Neural crest cell (in vitro differentiated cells): ENCODE data around the gene SBK1. TPM values are rescaled to one million over a fixed set of nuclear protein-coding genes. Genes with fewer than 3 reads are reported as not detected.
A peak's percentile ranks its signal among the peaks of the same experiment; 100 is the strongest.

Experiments
- DNase-seq: peaks from one replicate; pipeline ENCODE4 v3.0.0; 2021; ENCODE audit warnings: low read depth, mixed read lengths, low spot score
- H3K27ac Mint-ChIP-seq: one replicate; pipeline ENCODE4 v1.8.0; 2021; ENCODE audit warnings: mild to moderate bottlenecking, mixed read lengths; ENCODE audit not compliant: unreplicated experiment
- H3K27me3 Mint-ChIP-seq: 2 replicates; pipeline ENCODE4 v1.8.0; 2021; ENCODE audit warnings: low read depth, mild to moderate bottlenecking, mixed read lengths
- H3K36me3 Mint-ChIP-seq: 2 replicates; pipeline ENCODE4 v1.8.0; 2021; ENCODE audit warnings: low read depth, mild to moderate bottlenecking, mixed read lengths
- H3K4me1 Mint-ChIP-seq: 2 replicates; pipeline ENCODE4 v1.8.0; 2021; ENCODE audit warnings: mixed read lengths
- H3K4me3 Mint-ChIP-seq: one replicate; pipeline ENCODE4 v1.8.0; 2021; ENCODE audit warnings: mild to moderate bottlenecking, mixed read lengths
- H3K9me3 Mint-ChIP-seq: 2 replicates; pipeline ENCODE4 v1.8.0; 2021; ENCODE audit warnings: mixed read lengths
- CTCF ChIP-seq: fragments of 200-600 bp; sonication (generic); conservative IDR thresholded peaks from 2 replicates; pipeline ENCODE4 v1.5.0; 2021; ENCODE audit warnings: antibody characterized with exemption, mild to moderate bottlenecking
- total RNA-seq: library from RNA; stranded (reverse); gene quantifications from 2 replicates; pipeline ENCODE4 v1.2.1, GENCODE V29; 2021

SBK1 gene
- total RNA-seq, 1 donor from 2014 or later, result 79.0 TPM

DNA sequence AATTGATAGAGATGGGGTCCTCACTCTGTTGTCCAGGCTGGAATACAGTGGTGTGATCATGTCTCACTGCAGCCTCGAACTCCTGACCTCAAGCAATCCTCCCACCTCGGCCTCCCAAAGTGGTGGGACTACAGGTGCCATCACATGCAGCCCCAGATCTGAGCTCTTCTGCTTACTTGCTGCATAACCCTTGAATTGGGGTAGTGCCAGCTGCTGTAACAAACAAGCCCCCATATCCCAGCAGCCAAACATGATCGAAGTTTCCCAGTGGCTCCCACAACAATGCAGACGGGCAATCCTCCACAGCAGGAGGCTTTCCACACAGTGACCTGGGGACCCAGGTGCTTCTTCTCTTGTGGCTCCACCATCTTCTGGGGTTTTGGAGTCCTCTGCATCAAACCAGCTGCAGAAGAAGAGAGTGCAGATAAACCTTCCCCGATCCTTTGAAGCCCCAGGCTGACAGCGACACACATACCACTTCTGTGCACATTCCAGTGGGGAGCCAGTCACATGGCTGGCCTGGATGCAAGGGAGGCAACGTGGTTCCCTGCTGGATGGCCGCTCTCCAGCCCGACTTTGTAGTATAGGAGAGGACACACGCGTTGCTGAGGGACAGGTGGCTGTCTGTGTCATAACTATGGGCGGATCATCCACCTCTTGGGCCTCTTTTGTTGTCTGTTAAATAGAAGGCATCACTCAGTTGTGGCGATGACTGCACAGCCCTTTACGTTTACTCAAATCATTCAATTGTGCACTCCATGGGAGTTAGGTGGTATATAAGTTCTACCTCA is 16.7 kb downstream of the SBK1 start:
- H3K27ac Mint-ChIP-seq, result peak overlapping the region; percentile 60
- TF ChIP-seq CTCF, result no peak
- H3K4me3 Mint-ChIP-seq, result no peak overlapping the region
- H3K36me3 Mint-ChIP-seq, result peaks cover 12% of the 10 kb centered on the region
- no peak for DNase-seq
- H3K9me3 Mint-ChIP-seq, result no peaks in the 10 kb centered on the region
- H3K4me1 Mint-ChIP-seq, result no peaks in the 10 kb centered on the region
- H3K27me3 Mint-ChIP-seq, result no peaks in the 10 kb centered on the region

- TF ChIP-seq CTCF, result no peak
- peaks cover 12% of the 10 kb centered on the region for H3K36me3 Mint-ChIP-seq
Measured at GRCh38 chr16:28309811-28310311, 17.5 kb downstream of the SBK1 start.

DNA sequence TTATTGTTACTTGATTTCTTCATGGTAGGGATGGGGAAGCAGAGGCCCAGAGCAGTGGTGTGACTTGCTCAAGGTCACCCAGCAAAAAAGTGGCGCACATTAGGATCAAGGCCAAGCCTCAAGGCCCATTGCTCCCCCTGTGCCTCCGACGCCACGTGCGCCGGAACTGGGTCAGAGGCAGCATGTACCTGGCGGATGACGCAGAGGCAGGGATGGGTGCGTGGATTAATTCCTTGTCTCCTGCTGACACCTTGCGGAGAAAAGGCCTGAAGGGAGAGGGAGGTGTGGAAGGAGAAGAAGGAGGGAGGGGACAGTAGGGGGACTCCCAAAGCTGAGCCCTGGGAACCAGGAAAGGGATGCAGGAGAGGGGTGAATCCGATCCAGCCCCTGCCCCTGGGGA is 18.5 kb downstream of the SBK1 start:
- no peaks in the 10 kb centered on the region for H3K9me3 Mint-ChIP-seq
- no peak for DNase-seq
- H3K27me3 Mint-ChIP-seq, result no peaks in the 10 kb centered on the region
- no peak for TF ChIP-seq CTCF
- peak overlapping the region; percentile 75 for H3K27ac Mint-ChIP-seq
- no peaks in the 10 kb centered on the region for H3K4me1 Mint-ChIP-seq
- H3K4me3 Mint-ChIP-seq, result no peak overlapping the region
- H3K36me3 Mint-ChIP-seq, result peaks cover 9% of the 10 kb centered on the region

More at GRCh38 chr16:28309811-28310311, 17.5 kb downstream of the SBK1 start:
- no peaks in the 10 kb centered on the region for H3K27me3 Mint-ChIP-seq
- H3K27ac Mint-ChIP-seq, result no peak overlapping the region
- DNase-seq, result no peak
- H3K9me3 Mint-ChIP-seq, result no peaks in the 10 kb centered on the region
- H3K4me3 Mint-ChIP-seq, result no peak overlapping the region
- no peaks in the 10 kb centered on the region for H3K4me1 Mint-ChIP-seq

DNA sequence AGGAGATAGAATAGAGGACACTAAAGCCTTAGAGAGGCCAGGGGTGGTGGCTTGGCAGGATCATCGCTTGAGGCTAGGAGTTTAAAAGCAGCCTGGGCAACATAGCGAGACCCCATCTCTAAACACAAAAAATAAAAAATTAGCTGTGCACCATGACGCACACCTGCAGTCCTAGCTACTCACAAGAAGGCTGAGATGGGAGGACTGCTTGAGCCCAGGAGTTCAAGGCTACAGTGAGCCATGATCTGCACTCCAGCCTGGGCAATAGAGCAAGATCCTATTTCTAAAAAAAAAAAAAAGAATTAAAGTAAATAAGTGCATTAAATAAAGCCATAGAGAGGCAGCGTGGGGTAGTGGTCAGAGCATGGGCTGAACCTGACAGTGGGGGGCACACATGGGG is 19.1 kb downstream of the SBK1 start:
- DNase-seq, result no peak
- Mint-ChIP-seq H3K27me3 (no peaks in the 10 kb centered on the region), H3K36me3 (peaks cover 7% of the 10 kb centered on the region), H3K9me3 (no peaks in the 10 kb centered on the region), H3K4me1 (no peaks in the 10 kb centered on the region), H3K27ac (no peak overlapping the region), H3K4me3 (no peak overlapping the region)
- no peak for TF ChIP-seq CTCF

DNA sequence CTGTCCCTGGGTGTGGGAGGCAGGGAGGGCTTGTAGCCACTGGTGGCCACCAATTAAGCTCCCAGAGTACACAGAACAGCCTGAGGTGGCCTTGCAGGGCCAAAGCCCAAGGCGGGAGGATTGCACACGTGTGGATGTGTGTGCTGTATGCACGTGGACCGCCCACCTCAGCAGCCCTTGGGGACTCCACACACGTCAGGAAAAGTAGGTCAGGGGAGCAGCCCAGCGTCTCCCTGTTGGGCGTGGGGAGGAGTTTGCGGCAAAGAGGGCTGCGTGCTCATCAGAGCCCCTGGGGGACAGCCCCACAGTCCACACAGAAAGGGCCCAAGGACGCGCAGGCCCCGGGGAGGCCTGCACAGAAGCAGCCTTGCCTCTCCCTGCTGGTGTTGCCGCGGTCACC is 19.6 kb downstream of the SBK1 start:
- Mint-ChIP-seq H3K9me3 (no peaks in the 10 kb centered on the region), H3K4me3 (no peak overlapping the region), H3K27me3 (no peaks in the 10 kb centered on the region), H3K4me1 (peaks cover under 1% of the 10 kb centered on the region), H3K27ac (no peak overlapping the region), H3K36me3 (peaks cover 7% of the 10 kb centered on the region)
- no peak for TF ChIP-seq CTCF
- DNase-seq, result no peak
